Activated CD8-positive, alpha-beta memory T cell treated with anti-CD3 and anti-CD28 coated beads, Interleukin-2, amount 50 U/mL, for 1 hour (primary cell): Measurements from ENCODE around the gene RPL36AL.
"Not testable (repeated sequence)": the region's sequence is repeated elsewhere in the genome, so short reads cannot be mapped to it uniquely, and the experiment has no call there.

Experiments used
- DNase-seq: peaks from one replicate; pipeline ENCODE4 v3.0.0-alpha.2; 2020; ENCODE audit errors: extremely low read depth

RPL36AL gene

DNA sequence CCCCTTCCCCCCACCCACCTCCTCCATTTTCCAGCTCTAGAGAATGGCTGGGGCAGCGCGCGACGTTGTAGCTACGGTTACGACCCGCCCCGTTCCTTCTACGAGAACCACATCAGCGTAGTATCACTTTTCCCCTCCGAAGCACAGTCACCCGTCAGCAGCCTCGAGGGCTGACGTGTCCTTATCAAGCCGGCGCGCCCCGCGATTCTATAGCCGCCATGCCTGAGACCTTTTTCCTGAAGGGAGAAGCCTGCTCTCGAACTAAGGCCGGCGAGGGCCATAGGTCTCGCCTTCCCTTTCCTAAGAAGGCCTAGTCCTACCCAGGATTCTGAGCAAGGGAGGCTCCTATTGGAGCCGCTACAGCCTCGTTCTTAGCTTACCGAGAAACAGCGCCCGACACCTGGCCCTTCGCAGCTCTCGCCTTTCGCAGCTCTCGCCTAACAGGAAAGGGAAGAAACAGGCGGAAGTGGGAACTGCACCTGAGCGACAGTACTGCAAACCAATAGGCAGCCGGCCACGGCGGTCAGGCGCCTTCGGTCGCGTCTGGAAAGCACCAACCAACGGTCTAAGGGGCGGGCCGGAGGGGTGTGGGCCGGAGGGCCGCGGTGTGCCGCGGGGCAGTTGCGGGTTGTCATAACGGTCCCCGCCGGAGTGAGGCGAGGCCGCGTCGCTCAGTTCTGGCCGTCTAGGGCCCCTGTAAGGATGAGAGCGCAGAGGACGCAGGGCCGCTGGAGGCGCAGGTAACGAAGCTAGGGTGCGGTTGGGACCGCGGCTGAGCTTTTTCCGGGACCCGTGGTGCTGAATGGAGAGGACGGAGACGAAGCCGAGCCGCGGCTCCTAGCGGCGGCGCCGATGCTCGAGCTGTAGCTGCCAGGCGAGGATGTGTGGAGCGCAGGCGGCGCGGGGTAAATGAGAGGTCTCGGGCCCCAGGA, at the start of gene RPL36AL, which contains the start of gene MGAT2:
Gene RPL36AL, minus strand, starts transcription at position 445 of the 932 bp plus-strand sequence. CDS start 1,522 bp downstream, outside the sequence.
Gene MGAT2, plus strand, starts transcription at position 618 of the 932 bp plus-strand sequence. CDS start 470 bp downstream, outside the sequence.
- peak; percentile 84 for DNase-seq

DNA sequence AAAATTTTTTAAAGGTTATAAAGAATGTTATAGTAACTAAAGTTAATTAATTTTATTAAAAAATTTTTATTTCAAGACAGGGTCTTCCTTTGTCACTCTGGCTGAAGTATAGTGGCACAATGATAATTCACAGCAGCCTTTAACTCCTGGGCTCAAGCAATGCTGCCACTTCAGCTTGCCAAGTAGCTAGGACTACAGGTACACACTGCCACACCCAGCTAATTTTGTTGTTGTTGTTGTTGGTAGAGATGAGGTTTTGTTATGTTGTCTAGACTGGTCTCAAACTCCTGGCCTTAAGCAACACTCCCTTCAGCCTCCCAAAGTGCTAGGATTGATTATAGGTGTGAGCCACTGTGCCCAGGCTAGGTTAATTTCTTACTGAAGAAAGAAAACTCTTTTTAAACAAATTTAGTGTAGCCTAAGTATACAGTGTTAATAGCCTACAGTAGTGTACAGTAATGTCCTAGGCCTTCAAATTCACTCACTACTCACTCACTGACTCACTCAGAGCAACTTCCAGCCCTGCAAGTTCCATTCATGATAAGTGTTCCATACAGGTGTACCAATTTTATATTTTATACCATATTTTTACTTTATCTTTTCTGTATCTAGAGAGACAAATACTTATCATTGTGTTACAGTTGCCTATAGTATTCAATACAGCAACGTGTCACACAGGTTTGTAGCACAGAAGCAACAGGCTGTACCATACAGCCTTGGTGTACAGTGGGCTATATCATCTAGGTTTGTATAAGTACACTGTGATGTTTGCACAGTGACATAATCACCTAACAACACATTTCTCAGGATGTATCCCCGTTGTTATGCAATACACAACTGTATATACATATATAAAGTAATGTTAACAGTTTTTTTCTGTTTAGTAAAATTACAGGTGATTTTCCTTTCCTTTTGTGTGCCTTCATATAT, 39.4 kb upstream of the RPL36AL start:
- no peak for DNase-seq

DNA sequence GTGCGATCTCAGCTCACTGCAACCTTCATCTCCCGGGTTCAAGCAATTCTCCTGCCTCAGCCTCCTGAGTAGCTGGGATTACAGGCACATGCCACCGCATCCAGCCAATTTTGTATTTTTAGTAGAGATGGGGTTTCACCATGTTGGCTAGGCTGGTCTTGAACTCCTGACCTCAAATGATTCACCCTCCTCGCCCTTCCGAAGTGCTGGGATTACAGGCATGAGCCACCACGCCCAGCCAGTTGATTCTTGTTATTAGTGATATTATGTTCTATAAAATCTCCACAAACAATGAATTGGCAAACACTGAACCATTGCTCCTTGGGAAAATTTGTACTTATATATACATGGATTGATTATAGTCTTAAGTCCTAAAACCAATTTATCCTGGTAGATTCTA, 37.1 kb upstream of the RPL36AL start:
- DNase-seq, result not testable (repeated sequence)

DNA sequence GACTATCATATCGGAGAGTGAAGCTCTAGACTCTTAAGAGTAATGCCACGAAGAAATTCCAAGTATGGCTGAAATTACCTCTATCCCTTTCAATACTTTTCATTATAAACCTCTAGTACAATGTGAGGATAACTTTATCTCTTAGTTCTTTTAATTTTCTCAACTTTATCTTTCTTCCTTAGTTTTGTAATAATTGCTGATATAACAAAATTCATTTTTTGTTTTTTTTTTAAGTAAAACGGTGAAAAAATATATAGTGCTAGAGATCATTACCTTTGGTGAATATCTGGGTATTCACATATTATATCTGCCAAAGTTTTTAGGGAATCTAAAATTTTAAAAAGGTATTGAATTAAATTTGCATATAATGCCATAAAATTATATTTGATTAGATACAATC, 34.1 kb upstream of the RPL36AL start:
- DNase-seq, result no peak

DNA sequence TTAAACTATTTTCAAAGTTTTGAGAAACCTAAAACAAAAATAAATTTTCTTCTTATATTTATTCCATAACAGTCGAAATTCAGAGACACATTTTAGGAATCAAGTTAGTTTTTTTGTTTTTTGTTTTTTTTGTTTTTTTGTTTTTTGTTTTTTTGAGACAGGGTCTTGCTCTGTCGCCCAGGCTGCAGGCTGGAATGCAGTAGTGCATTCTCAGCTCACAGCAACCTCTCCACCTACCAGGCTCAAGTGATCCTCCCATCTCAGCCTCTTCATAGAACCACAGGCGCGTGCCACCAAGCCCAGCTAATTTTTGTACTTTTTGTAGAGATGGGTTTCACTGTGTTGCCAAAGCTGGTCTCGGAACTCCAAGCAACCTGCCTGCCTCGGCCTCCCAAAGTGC, 33.1 kb upstream of the RPL36AL start:
- no peak for DNase-seq

DNA sequence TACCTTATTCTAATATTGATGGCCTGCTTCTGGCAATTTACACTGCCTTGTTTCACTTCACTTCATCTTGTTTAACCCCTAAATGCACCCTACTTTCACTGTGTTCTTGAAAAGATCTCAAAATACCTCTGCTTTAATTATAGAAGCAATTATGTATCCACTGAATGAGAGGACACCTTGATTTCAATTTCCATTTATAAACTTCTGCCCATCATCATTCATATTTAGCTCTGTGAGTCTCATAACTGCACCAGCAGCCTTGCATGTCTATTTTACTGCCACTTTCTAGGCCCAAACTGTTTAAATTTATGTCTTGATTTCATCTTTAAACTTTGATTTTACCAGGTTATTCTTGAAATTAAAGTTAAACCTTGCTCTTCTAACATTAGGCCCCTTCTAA, 21.7 kb upstream of the RPL36AL start:
- no peak for DNase-seq

DNA sequence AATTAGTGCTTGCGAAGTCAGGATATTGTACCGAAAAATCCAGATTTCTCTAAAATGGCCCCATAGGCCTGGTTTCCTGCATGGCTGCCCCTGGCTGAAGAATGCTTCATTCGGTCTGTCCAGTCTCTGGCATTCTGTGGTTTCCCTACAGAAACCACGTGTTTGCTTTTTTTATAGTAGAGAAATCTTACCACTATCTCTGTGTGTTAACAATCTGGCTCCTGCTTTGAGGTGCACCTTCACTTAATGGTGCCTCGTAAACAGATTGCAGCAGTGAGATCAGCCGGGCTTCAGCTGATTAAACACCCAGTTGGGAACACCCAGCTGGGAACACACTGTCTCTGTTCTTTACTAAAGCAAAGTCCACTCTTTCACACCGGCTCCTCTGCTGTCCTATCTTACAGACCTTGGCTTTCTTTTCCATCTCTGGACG, 21.3 kb upstream of the RPL36AL start:
- DNase-seq, result no peak

DNA sequence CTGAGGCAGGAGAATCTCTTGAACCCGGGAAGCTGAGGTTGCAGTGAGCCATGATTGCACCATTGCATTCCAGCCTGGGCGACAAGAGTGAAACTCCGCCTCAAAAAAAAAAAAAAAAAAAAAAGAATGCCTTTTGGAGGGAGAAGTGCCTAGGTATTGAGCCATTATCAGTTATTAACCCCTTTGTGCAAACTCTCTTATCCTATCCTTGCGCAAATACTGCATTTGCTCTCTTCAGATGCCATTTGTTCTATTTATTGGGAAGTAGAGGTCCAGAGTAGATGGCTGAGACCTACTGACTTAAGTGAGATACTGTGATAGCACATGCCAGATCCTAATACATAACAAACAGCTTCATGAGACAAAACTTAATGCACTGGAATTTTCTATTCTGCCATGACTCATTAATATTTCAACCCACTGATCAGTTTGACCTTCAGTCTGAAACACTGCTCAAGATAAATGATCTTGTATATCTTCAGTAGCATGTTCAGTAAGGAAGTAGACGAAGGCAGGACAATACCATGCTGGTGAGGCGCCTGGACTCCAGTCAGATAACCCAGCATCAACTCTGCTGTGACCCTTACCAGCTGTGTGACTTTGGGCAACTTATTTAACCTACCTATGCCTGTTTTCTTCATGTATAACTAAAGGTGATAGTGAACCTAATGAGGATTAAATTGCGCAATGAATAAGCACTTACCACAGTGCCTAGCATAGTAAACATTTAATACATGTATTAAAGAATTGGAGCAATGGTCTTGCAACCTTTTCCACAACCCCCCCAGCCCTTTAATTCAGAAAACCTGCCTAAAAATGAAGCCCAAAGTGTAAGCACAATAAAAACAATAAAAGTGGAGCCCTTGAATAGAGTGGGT, 20.4 kb upstream of the RPL36AL start:
- no peak for DNase-seq

DNA sequence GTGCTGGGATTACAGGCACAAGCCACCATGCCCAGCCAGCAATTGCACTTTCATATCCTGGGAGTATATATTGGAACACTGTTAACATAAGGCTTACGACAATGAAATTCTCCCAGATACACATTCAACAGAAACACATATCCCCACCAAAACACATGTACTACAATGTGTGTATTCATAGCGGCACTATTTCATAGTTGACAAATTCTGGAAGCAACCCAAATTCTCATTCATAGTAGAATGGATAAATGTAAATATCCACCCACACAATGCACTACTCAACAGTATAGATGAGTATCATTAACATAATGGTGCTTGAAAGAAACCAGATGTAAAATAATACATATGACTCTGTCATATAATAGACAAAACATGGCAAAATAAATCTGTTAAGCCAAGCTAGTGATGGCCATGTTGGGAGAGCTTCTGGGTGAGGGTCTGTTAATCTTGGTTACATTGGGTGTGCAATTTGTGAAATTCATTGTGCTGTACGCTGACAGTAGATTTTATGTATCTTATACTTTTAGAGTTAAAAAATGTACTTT, 17.2 kb upstream of the RPL36AL start:
- no peak for DNase-seq

DNA sequence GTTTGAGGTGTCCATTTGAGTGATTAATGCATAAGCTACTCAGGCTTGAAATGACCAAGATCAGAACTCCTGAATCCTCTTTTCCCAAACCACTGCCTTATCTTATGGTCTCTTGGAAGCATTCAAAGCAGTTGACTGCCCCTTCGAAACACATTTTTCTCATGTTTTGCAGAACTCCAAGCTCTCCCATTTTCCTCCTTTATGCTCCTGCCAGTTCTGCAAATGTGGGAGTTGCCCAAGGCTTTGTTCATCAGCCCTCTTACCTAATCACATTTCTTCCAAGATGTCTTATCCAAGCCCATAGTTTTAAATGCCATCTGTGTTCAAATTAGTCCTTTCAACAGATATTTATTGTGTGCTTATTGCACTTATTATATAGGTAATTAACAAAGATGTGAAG, 16.4 kb upstream of the RPL36AL start:
- DNase-seq, result no peak

DNA sequence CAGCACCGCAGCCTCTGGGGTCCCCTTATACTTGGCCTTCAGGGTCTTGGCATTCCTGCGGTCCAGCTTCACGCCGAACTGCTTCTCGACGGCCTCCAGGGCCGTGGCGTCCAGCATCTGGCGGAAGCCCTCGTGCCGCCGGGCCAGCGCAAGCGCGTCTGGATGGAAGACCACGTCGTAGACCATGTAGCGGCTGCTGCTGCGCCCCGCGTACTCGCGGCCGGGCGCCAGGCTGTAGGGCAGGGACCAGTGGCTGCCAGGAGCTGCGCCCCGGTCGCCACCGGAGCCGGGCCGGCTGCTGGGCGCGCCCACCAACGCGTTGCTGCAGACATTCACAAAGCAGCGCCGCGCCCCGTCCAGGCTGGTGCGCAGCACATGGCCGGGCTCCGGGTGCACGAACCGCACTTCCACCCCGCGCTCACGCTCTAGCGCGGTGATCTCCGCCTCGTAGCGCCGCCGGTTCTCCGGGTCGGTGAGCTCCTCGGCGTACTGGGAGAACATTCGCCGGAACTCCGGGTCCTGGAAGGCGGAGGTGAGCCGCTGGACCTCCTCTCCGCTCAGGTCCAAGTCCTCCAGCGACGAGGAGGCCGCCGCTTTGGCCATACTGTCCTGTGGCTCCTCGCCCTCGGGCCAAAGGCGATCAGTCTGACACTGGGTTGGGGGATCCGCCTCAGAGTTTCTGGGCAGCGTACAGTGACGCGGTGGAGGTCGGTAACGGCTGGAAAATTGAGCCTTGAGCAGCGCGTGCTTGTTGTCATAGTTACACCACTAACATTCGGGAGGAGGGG, 14.3 kb upstream of the RPL36AL start, which contains the start of gene DNAAF2:
Gene DNAAF2, minus strand, starts transcription at position 698 of the 788 bp plus-strand sequence. Its CDS starts 95 bp downstream, at position 603.
- peak; percentile 38 for DNase-seq

DNA sequence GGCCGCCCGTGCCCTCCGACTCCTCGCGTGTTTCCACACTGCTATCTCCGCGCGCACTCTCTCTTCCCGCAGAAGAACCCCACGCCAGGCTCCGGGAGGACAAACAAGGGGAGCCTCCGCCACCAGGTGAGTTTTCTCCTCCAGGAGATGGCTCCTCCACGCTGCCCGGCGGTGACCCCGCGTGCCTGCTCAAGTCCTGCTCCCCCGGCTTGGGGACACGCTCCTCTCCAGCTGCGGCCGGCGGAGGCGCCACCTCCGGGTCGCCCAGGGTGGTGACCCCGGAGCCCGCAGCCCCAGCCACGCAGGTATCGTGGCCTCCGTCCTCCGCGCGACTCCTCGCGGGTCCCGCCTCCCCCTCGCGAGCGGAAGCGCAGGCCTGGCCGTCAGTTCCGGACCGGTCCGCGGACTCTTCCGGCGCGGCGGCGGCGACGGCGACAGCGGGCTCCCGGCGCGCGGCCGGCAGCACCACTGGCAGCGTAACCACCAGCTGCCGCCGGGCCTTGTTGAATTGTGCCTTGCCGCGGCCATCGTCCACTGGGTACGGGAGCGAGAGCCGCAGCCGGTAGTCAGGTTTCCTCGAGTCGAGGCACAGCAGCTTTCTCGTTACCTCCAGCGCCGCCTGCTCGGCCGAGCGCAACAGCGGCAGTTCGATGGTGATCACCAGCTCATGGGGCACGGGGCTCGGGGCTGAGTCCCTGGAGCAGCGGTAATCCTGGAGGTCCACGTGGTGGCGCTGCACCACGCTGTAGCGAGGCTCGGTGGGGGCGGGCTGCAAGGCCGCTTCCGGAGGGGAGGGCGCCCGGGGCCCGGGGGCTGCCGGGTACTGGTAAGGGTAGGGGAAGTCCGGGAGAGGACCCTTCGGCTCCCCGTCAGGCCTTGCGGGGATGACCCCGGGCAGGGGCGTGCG, 13.5 kb upstream of the RPL36AL start:
- DNase-seq, result peak; percentile 78

DNA sequence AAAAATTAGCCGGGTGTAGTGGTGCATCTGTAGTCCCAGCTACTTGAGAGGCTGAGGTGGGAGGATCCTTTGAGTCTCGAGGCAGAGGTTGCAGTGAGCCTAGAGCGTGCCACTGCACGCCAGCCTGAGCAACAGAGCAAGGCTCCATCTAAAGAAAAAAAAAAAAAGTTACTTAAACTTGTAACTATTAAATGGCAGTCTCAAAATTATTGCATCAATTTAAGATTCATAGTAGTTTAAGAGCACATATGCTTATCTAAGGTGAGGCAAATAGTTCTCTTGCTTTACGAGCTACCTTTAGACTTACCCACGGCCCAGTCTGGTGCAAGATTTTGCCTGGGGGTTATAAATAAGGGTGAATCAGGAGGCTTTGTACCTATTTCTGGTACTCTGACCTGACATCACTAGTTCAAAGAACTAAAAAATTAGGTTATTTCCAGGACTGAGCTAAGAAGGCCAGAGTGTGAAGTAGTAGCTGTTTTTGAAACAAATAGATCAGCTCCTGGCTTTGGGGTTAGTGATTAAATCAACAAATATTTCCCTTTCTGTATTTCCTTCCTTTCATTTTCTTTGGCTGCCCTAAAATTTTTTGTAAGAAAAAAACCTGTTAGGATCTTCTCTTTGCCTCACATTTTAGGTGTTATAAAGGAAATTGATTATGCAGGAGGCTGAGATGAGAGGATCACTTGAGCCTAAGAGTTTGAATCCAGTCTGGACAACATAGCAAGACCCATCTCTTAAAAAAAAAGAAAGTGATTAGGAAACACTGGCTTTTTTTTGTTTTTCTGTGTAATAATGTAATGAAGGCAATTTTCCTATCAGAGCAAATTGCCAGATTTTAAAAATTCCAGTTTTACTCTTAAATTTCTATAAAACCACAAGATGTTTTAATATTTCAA, 3.8 kb upstream of the RPL36AL start:
- DNase-seq, result no peak

DNA sequence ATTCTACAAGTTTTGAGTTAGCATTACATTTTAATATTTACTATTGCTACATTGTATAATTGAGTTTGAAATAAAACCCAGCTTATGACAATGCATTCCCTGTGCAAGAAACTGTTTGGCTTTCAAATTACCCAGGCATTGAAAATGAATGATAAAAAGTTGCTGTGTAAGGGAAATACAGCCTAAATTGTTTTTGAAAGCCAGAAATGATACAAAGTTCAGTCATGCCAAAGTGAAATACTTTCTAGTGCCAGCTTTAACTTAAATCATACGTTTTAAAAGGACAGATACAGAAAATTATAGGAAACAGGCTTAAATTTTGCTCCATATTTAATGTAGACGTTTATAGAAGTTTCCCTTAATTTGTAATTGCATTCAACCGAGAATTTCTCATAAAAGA, 3.0 kb upstream of the RPL36AL start:
- DNase-seq, result no peak

DNA sequence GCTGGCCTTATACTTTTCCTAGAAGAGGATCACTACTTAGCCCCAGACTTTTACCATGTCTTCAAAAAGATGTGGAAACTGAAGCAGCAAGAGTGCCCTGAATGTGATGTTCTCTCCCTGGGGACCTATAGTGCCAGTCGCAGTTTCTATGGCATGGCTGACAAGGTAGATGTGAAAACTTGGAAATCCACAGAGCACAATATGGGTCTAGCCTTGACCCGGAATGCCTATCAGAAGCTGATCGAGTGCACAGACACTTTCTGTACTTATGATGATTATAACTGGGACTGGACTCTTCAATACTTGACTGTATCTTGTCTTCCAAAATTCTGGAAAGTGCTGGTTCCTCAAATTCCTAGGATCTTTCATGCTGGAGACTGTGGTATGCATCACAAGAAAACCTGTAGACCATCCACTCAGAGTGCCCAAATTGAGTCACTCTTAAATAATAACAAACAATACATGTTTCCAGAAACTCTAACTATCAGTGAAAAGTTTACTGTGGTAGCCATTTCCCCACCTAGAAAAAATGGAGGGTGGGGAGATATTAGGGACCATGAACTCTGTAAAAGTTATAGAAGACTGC, 1.7 kb upstream of the RPL36AL start:
- DNase-seq, result no peak

DNA sequence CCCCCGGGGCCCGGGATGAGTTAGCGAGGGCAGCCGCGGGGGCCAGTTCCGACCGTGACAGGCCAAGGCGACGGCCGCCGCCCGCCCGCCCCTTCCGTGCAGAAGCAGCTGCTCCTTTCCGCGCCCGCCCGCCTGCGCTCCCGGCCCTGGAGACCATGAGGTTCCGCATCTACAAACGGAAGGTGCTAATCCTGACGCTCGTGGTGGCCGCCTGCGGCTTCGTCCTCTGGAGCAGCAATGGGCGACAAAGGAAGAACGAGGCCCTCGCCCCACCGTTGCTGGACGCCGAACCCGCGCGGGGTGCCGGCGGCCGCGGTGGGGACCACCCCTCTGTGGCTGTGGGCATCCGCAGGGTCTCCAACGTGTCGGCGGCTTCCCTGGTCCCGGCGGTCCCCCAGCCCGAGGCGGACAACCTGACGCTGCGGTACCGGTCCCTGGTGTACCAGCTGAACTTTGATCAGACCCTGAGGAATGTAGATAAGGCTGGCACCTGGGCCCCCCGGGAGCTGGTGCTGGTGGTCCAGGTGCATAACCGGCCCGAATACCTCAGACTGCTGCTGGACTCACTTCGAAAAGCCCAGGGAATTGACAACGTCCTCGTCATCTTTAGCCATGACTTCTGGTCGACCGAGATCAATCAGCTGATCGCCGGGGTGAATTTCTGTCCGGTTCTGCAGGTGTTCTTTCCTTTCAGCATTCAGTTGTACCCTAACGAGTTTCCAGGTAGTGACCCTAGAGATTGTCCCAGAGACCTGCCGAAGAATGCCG, 872 bp upstream of the RPL36AL start:
- DNase-seq, result no peak

DNA sequence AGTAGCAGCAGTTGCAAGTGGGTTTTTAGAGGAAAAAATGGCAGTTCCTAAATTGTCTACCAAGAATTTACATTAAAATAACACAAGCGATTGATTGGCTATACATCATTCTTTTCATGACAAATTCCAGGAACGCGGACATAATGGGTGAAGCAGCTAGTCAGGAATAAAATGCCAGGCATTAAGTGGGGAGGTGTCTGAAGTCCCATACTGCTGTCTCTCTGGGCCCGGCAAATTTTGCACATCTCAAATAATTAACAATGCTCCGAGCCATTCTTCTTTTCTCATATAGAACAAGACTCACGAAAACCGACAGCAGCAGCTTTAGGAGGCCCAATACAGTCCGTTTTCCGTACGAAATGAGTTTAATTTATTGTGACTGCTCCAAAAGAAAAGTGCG, 696 bp downstream of the RPL36AL start:
- no peak for DNase-seq
